IPS-NIHi7 (cell line): ENCODE results near the gene FAM83F.
"Not testable (repeated sequence)": the region's sequence is repeated elsewhere in the genome, so short reads cannot be mapped to it uniquely, and the experiment has no call there.

ENCODE experiments used
- DNase-seq: peaks from one replicate; pipeline ENCODE4 v3.0.0; 2012; ENCODE audit warnings: mixed read lengths; ENCODE audit errors: extremely low spot score

FAM83F gene

DNA sequence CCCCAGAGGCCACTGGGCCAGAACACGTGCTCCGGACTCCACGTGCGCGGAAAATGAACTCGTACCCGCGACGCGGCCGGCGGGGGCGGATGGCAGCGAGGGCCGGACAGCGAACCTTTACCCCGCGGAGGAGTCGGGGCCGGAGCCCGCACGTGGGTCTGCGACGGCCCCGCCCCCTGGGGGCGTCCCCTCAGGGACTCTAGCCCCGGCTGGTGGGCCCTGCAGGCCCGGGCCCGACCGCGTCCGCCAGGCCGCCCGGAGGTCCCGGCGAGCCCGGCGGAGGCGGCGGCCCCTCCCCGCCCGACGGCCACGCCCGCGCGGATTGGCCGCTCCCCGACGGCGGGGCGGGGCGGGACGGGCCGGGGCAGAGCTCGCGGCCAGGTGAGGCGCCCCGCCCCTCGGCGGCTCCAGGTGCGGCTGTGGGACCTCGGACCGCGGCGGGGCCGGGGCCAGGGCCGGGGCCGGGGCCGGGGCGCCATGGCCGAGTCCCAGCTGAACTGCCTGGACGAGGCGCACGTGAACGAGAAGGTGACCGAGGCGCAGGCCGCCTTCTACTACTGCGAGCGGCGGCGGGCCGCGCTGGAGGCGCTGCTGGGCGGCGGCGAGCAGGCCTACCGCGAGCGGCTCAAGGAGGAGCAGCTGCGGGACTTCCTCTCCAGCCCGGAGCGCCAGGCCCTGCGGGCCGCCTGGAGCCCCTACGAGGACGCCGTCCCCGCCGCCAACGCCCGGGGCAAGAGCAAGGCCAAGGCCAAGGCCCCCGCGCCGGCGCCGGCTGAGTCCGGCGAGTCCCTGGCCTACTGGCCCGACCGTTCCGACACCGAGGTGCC, at the start of gene FAM83F:
Gene FAM83F, plus strand, starts transcription at position 389 of the 827 bp plus-strand sequence. Its CDS starts 89 bp downstream, at position 478.
- peak; percentile 96 for DNase-seq

DNA sequence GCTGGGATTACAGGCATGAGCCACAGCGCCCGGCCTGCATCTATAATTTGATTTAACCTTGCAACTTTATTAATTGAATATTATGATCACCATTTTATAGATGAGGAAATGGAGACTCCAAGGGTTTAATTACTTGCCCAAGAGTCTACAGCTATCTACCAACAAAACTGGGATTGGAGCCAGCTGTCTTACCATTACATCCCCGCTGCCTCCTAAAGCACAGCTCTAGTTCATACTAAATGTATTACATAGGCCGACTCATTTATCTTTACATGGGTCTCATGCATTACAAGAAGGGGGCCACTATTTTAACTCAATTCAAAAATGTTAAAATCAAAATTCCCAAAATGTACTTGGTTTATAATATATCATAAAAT, 48.6 kb upstream of the FAM83F start:
- DNase-seq: no peak

DNA sequence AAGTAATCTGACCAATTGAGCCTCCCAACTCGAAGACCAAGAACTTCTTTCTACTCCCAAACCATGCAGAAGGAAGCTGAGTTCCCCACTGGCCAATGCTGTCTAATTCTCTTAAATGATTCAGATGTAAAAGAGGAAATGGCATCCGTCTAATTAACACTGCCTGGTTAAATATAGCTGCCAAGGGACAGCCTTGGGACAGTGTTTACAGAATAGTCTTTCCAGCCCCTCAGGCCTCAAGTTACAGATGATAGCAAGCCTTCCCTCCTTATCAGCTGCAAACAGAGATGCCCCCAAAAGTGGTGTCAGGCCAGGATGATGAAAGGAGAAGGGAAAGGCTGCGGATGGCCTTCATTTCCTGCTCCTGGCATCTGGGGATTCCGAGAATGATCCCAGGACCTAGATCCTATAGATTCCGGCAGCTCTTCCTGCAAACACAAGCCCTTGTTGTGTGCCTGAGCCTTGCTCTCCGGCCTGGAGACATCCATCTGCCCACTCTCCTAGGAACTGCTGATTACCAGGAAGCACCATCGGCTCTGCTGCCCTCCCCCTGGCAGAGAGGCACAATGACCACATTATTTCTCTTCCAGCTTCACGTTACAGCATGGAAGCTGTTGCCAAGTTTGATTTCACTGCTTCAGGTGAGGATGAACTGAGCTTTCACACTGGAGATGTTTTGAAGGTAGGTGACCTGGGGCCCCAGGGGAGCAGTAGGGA, 48.1 kb upstream of the FAM83F start:
- no peak for DNase-seq

DNA sequence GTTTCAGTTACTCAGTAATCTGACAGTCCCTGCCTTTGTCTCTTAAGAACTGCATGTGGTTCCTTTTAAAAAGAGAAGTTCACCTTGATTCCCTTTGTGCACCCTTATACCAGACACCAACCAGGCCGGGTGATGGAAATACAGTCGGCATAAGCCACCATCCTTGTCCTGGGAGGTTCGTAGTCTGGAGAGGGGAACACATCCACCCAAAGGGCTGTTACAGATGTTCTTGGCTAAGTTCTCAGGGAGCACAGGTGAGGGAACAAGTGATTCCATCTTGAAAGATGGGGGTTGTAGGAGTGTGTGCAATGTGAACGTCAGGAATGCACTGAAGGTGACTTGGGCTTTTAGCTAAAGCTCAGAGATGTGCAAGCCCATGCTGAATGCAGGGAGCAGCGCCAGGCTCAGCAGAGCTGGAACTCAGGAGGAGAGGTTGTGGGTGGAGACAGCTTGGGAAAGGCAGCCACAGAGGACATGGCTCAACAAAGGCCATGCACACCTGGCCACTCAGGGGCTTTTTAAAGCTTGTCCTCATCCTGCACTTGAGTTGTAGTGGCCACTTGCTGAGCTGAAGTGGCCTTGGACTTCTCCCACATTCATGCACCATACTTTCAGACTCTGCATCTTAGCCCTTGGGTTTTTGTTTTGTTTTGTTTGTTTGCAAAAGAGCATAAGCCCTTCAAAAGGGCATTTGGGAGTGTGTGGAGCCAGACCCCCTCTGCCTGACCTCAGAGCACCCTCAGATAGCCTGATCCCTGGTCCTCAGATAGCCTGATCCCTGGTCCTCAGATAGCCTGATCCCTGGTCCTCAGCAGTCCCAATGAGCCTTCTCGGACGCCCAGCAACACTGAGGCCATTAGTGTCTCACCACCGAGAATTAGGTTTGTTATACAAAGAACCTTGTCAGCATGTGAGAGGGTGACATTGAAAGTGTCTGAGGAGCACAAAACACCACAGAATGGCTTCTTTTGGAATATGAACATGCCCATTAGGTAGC, 47.2 kb upstream of the FAM83F start:
- no peak for DNase-seq

DNA sequence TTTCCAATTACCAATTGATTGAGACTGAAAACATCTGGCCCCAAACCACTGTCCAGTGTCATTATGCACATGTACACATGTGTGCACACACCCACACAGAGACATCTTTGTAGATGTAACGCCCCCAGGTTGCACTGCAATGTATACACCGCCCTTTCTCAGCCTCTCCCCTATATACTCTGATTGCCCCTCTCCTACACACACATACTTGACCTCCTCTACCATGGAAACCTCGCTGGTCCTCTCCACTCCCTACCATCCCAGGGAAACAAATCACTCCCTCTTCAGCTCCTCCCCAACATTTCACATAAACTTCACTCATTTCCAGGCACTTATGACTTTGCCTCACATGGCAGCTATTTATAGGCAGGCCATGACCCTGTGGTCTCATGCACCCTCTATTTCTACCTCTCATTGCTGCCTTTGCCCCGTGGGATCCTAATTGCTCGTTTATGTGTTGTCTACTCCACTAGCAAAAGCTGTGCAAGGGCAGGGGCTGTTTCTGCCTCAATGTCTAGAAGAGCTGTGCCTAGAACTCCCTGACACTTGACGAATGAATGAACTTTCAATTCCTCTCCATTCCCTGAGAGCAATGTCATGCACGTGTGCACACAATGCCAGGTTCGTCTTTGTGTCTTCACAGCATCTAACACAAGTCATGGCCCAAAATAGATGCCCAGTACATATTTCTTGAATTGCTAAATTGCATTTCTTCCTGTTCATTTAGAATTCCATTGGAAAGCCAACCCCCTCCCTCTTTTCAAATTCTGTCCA, 44.6 kb upstream of the FAM83F start:
- DNase-seq: no peak

DNA sequence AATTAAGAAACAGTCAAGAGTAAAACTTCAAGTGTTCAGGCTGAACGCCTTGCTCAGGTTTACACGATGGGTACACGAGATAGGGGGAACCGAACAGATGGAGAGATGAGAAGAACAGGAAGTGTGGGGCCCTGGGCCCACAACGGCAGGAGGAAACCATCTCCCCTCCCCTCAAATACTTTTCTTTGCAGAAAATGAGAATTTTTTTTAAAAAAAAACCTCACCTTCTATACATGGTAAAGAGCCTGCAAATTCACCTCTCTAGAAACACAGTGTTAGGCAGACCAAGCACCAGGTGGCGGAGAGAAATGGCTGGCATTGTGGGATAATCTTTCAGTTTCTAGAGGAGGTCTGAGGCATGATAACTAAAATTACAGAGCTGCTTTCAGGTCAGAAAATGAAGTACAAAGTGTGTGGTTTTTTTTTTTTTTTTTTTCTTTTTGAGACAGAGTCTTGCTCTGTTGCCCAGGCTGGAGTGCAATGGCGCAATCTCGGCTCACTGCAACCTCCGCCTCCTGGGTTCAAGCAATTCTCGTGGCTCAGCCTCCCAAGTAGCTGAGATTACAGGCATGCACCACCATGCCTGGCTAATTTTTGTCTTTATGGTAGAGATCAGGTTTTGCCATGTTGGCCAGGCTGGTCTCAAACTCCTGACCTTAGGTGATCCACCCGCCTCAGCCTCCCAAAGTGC, 43.0 kb upstream of the FAM83F start:
- not testable (repeated sequence) for DNase-seq

DNA sequence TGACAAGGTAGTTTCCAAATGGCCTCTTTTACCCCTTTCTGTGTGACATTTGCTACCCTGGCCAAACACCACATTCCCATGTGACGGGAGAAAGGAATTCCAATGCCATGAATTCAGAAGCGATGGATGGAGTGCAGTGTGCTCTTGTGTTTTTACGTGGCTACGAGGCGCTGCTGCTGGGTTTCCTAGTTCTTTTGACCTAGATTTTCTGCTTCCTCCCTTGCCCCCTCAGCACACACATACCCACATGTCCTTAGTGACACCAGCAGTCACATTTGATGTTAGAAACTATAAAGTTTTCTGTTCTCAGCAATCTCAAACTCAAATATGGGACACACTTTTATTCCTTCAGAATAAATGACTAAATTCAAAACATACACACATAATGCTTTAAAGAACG, 42.4 kb upstream of the FAM83F start:
- no peak for DNase-seq

DNA sequence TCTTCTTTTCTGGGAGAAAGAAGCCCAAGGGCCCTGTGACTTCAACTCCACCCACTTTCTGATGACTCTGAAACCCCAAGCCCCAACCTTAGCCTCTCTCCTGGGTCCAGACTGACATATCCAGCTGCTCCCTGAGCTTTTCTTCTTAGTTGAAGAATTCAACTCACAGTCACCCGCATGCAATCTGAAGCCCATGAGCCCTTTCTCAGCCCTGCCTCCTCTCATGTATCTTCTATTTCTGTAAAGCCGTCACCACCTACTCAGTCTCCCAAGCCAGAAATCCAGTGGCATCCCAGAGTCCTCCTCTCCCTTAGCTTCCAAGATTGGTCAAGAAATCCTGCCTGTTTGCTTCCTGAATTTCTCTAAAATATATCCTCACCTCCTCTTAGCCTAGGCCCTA, 41.7 kb upstream of the FAM83F start:
- DNase-seq: no peak

DNA sequence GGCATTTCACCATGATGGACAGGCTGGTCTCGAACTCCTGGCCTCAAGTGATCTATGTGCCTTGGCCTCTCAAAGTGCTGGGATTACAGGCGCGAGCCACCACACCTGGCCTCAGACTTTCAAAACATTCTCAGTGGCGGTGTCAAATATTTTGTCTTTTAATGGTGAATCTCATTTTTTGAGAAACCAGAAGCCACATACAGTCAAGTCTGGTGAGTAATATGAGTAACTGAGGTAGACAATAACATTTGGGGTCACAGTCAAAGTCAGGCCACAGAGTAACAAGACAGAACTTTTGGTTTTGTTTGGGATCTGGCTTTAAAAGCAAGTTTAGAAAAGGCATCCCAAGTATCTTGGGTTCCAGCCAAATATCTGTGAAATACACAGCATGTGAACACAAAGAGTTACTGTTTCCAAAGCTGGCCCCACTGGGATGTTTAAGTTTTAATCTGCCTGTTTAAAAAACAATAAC, 40.1 kb upstream of the FAM83F start:
- DNase-seq: no peak

DNA sequence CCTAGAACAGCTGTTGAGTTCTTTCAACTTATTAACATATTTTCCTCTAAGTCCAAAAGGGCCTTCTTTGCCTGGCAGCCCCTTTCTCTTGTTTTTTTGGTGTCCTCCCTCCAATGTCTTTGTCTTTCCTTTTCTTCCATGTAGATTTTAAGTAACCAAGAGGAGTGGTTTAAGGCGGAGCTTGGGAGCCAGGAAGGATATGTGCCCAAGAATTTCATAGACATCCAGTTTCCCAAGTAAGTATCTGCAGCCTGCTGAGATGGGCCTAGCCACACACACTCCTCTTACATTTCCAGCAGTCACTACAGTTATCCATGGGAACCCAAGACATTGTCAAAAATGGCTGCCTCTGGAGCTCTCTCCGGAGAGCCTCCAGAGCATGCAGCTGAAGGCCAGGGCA, 39.1 kb upstream of the FAM83F start:
- no peak for DNase-seq

DNA sequence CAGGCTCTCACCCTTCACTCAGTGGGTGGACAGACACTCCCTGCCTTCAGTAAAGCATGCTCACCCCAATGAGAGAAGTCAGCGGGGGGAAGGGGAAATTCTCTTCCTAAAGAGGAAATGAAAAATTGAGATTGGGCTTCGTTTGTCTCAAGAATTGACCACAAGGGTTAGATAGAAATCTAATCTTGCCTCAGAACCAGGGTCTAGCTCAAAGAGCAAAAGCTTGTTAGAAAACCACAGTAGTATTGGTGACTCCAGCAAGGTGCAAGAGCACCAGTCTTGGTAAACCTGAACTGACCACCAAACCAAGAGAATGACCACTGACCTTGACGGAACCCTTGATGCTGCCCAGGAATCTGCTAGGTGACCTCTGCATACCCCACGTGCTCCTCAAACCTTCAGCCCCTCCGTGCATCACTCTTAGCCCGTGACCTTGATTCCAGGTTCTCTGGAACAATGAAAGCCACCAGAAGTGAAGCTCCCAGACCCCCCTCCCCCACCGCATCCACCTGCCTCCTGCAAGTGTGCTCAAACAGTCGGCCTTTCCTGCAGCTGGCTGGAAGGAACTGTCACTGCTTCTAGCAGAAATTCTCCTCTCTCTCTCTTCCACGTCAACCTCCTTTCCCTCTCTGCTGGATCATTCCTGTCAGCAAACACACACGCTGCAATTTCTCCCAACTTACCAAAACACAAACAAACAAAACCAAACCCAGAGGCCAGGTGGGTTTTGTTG, 37.7 kb upstream of the FAM83F start:
- no peak for DNase-seq

DNA sequence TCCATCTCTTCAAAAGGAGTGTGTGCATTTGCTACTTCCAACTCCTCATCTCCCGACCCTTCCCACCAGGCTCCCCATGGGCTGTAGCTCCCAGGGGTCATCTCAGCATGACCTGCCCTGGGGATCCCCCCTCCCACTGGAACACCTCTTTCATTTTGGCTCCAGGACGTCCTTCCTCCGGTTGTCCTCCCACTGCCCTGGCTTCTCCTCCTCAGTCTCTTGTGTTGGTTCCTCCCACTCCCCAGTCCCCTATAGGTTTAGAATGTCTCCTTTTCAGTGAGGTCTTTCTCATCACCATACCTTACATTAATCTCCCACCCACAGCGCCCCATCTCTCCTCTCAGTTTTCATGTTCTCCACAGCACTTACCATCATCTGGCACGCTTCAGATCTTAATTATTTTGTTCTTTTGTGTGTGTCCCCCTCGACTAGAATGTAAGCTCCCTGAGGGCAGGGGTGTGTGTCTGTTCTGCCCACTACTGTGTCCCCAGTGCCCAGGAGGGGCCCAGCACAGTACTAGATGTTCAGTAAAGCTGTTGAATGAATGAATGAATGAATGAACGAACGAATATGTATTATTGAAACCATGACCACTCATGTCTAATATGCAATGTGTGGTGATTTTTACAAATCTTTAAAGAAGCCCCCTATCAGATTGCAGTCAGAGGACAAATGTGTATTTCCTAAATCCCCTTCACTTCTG, 36.6 kb upstream of the FAM83F start:
- DNase-seq: no peak

DNA sequence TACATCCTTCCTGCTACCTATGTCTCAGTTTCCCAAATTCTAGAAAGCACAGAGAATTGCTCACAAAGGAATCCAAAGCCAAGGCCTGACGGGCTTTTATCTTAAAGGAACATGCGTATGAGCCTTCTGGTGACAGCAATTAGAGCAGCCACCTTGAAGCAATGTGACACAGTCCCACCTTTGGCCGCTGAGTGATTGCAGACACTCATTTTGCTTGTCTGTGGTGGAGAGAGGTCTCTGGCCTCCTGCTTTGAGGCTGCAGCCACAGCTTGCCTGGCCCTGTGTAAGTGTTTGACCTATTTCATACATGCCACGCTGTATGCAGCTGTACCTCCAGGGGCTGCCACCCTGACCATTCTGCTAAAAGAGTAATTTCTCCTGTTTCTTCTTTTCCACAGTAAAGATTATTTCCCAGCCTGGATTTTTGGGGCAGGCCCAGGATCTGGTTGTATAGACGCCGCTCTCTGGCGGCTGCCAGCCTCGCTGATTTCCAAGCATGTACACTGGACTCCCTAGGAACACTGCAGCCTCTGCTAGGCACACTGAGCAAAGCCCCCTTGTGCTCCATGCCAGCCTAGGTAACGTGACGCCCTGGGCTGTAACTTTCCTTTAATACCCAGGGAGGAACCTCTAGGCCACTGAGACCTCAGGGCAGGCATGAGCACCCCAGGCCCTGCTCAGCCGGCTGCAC, 35.7 kb upstream of the FAM83F start:
- no peak for DNase-seq

DNA sequence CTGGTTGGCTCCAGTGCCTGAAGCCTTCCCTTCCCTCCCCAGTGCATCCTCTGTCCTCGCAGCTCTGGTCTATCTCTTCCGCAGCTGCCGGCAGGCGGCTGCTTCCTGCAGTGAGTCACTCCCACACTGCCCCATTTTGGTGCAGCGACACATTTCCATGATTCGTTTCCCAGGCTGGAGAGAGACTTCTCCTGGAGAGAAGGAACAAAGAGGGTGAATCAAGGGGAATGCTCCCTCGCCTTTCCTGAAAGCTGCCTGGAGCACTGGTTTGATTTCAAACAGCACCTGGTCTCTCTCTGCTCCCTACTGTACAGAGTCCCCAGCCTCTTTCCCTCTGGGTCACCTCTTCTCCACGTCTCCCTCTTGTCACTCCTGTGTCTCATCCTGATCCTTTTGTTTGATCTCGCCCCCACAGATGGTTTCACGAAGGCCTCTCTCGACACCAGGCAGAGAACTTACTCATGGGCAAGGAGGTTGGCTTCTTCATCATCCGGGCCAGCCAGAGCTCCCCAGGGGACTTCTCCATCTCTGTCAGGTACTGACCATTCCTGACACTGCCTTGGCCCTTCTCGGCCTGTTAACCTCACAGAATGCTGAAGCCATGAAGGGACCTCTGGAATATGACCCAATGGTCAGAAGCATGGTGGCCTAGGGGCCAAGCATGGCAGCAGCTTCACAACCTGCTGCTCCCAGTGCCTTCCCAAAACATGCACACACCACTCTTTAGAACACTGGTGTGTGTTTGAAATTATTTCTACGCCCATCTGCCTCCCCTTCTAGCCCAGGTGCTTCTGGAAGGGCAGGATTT, 34.9 kb upstream of the FAM83F start, which contains the start of gene TMA7B:
Gene TMA7B, plus strand, starts transcription at position 758 of the 808 bp plus-strand sequence. CDS start 3,978 bp downstream, outside the sequence.
- DNase-seq: peak; percentile 78

DNA sequence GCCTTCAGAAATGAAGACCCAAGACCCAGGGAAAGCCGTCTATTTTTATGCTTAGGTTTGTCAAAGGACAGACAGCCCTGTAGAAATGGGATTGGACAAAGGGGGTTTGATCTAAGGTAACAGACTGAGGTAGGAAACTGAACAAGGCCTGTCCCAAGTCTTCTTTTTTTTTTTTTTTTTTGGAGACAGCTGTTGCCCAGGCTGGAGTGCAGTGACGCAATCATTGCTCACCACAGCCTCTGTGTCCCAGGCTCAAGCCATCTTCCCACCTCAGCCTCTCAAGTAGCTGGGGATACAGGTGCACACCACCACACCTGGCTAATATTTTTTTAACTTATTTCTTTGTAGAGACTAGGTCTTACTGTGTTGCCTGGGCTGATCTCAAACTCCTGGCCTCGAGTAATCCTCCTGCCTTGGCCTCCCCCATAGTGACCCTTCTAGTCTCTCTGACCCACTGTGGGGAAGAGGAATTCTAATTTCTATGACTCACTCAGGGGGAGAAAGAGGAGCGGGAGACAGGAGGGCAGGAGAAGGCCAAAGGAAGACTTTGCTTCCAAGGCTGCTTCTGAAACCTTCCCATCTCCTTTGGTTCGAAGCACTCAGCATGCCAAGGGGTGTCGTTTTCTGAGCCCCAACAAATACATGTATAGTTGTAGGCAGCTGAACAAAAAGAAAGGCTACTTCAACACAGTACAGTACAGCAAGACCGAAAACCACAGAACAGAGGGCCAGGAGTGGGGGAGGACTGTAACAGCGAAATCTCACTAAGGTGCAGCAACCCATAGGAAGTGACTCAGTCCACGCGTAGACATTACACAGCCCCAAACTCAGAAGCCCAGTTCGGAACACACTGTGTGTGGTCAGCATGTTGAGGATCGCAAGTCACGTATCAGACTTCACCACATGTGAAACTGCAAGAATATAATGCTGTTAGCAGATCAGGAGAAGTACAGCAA, 33.7 kb upstream of the FAM83F start:
- no peak for DNase-seq

DNA sequence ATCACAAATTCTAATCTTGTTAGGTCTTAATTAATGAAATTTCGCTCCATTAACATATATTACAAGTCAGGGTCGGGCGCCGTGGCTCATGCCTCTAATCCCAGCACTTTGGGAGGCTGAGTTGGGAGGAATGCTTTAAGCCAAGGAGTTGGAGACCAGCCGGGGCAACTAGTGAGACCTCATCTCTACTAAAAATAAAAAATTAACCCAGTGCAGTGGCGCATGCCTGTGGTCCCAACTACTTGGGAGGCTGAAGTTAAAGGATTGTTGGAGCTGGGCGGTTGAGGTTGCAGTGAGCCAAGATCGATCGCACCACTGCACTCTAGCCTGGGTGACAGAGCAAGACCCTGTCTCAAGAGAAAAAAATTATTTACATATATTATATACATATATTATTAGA, 32.7 kb upstream of the FAM83F start:
- no peak for DNase-seq
